AG04449 (cell line): ENCODE measurements around the gene UTP4.
"Not testable (repeated sequence)": the region's sequence is repeated elsewhere in the genome, so short reads cannot be mapped to it uniquely, and the experiment has no call there.

Source experiments
- CTCF ChIA-PET: fragments of 350-600 bp; formaldehyde crosslinking; extraction: SDS; loops from one replicate; lab custom pipeline; 2021; ENCODE audit warnings: antibody characterized with exemption; lab: Yijun Ruan, JAX
- POLR2A ChIA-PET: fragments of 400-600, 350-600 bp; formaldehyde crosslinking; extraction: SDS; loops from one replicate; lab custom pipeline; 2020; ENCODE audit warnings: antibody characterized with exemption, inconsistent platforms; lab: Yijun Ruan, JAX
- DNase-seq: peaks from one replicate; pipeline ENCODE4 v3.0.0-alpha.2; 2010; ENCODE audit warnings: low read depth, low spot score
- H3K4me3 ChIP-seq: 2 replicates; pipeline ENCODE4 v1.5.1; 2011; ENCODE audit warnings: low read depth, mild to moderate bottlenecking, control low read depth, low read length
- TF ChIP-seq, protein P1 (sequence below): IDR thresholded peaks from one replicate; pipeline ENCODE4 v1.5.1; 2011; ENCODE audit warnings: mild to moderate bottlenecking, moderate library complexity, low read length, control low read depth, inconsistent platforms; ENCODE audit not compliant: insufficient read depth; ENCODE audit errors: missing control alignments

The UTP4 gene

DNA sequence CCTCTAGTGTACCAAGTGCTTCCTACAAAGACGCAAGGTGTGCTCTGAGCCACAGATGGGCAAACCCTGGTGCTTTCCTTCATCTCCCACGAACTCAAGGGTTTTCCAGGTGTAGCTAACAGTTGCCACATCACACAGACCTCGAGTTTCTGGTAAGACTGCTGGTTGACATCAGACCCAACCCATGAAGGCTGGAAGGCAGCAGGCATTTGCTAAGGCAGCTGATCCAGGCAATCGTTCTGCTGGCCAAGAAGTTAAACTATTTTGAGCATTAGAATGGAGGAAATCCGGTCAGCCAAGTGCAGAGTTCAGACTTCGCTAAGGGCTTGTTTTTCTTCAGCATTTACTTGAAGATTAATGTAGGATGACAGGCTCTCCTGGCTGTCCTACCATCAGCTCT is 15.5 kb upstream of the UTP4 start:
- ChIA-PET CTCF (interaction anchor here (0.8 to 16.2 kb wide), 7 partner anchors 11 to 526 kb away, joined by 3 to 303 read pairs (median 4); partner anchors contain the start of genes HAS3 and TANGO6), POLR2A (no interaction called here)
- no peak for DNase-seq
- H3K4me3 ChIP-seq, result no peak overlapping the region
- TF ChIP-seq, protein P1, sequence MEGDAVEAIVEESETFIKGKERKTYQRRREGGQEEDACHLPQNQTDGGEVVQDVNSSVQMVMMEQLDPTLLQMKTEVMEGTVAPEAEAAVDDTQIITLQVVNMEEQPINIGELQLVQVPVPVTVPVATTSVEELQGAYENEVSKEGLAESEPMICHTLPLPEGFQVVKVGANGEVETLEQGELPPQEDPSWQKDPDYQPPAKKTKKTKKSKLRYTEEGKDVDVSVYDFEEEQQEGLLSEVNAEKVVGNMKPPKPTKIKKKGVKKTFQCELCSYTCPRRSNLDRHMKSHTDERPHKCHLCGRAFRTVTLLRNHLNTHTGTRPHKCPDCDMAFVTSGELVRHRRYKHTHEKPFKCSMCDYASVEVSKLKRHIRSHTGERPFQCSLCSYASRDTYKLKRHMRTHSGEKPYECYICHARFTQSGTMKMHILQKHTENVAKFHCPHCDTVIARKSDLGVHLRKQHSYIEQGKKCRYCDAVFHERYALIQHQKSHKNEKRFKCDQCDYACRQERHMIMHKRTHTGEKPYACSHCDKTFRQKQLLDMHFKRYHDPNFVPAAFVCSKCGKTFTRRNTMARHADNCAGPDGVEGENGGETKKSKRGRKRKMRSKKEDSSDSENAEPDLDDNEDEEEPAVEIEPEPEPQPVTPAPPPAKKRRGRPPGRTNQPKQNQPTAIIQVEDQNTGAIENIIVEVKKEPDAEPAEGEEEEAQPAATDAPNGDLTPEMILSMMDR, result no peak

DNA sequence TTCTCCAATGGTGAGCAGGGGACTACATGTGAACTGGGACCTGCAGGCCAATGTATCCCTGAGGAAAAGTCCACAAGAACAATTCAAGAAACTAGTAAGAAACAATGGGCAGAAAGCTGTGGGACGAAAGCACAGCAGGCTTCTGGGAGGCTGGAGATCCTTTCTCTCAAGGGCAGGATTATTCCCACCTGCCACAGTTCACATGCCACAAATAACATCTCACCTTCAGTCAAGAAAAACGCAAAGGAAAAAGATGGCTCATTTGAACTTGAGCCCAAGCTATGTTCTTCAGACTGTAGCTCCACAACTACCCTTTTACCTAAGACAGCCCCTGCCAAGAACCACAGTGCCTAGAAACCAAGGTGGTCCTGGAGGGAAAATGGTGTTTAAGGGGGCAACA is 14.0 kb upstream of the UTP4 start:
- TF ChIP-seq, protein P1, result no peak
- no peak overlapping the region for H3K4me3 ChIP-seq
- ChIA-PET CTCF (interaction anchor here (0.7 to 16.2 kb wide), 8 partner anchors 7 to 271 kb away, joined by 3 to 303 read pairs (median 4); partner anchors contain the start of genes HAS3 and TANGO6), POLR2A (no interaction called here)
- no peak for DNase-seq

DNA sequence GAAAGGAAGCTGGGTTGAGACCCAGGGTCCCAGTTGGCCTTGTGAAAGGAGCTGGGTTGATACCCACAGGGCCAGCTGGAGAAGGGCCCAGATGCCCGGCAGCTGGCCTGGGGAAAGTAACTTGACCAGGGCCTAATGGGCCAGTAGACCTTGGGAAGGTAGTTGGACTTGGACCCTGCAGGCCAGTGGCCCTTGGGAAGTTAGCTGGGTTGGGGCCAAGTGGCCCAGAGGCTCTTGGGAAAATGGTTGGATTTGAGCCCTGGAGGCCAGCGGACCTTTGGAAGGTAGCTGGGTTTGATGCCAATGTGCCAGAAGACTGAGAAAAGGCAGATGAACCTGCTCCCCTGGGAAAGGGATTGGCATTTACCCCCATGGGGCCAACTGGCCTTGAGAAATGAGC is 13.5 kb upstream of the UTP4 start:
- TF ChIP-seq, protein P1, result no peak
- DNase-seq, result no peak
- CTCF ChIA-PET, result interaction anchor here (0.7 to 16.2 kb wide), 7 partner anchors 7 to 528 kb away, joined by 3 to 303 read pairs (median 4); partner anchors contain the start of gene TANGO6
- no peak overlapping the region for H3K4me3 ChIP-seq
- POLR2A ChIA-PET, result no interaction called here

DNA sequence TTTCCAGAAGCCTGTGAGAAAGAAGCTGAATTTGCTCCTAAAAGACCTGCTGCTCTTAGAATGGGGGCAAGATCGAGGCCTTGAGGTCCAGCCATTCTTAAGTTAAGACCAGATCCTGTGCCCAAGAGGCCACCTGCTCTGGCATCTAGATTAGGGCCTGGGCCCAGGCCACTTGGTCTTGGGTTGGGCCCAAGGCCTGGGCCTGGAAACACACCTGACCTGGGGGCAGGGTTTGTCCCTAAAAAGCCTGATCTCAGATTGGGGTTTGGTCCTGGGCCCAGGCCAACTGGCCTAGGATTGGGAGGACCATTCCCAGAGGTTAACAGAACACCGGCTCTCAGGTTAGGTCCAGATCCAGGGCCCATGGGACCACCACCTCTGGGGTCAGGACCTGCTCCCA is 12.9 kb upstream of the UTP4 start:
- H3K4me3 ChIP-seq, result no peak overlapping the region
- ChIA-PET POLR2A (no interaction called here), CTCF (interaction anchor here (0.8 to 16.2 kb wide), 4 partner anchors 8 to 529 kb away, joined by 3 to 303 read pairs (median 82); partner anchors contain the start of gene TANGO6)
- no peak for DNase-seq
- TF ChIP-seq, protein P1, result no peak

DNA sequence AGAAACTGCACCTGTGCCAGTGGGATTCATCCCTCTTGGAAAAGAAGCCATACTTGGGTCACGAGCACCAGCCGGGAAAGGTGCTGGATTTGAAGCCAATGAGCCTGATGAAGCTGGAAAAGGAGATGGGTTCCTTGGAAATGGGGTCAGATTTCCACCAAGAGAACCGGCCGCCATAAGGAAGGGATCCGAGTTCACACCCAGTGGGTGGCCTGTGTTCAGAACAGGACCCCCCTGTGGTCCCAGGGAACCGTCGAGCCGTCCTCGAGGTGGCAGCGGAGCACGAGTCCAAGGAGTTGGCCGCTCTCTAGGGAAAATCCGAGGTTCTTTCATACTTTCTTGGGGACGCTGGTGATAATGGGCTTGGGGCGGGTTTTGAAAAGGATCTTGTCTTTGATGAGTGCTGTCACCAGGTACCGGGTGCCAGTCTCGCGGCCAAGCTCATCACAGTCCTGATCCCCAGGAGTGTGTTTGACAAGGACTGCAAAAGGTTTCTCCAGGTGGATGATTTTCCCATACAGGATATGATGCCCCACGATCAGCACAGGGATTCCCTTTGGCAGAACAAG is 12.3 kb upstream of the UTP4 start:
- CTCF ChIA-PET, result interaction anchor here (0.7 to 16.2 kb wide), 7 partner anchors 8 to 530 kb away, joined by 3 to 303 read pairs (median 10); partner anchors contain the start of gene TANGO6

DNA sequence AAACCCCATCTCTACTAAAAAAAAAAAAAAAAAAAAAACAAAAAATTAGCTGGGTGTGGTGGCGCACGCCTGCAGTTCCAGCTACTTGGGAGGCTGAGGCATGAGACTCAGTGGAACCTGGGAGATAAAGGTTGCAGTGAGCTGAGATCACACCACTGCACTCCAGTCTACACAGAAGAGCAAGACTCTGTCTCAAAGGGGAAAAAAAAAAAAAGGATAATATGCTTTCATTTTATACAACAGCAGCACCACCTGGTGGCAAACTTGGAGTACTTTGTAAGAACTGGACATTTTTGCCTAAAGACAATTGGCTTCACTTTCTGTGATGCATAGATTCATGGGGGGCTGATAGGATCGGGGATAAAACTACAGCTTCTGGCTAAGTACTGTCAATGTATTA is 8.5 kb upstream of the UTP4 start:
- ChIA-PET CTCF (interaction anchor here (0.6 to 16.2 kb wide), 49 partner anchors 10 to 608 kb away, joined by 3 to 303 read pairs (median 4); partner anchors contain the start of genes CHTF8, HAS3, TANGO6 and UTP4), POLR2A (interaction anchor here (0.6 kb wide), 1 partner anchor 138 kb away, joined by 4 read pairs; no protein-coding TSS in a partner anchor)
- no peak for DNase-seq

More for the DNA sequence above, 12.3 kb upstream of the UTP4 start:
- no peak for DNase-seq
- H3K4me3 ChIP-seq, result no peak overlapping the region
- TF ChIP-seq, protein P1, result no peak
- POLR2A ChIA-PET, result no interaction called here

DNA sequence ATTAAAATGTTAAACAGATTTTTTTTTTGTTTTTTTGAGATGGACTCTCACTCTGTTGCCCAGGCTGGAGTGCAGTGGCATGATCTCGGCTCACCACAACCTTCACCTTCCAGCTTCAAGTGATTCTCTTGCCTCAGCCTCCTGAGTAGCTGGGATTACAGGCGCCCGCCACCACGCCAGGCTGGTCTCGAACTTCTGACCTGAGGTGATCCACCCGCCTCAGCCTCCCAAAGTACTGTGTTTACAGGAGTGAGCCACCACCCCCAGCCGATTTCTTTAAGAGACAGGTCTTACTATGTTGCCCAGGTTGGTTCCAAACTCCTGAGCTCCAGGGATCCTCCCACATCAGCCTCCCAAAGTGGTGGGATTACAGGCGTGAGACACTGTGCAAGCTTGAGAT is 8.0 kb upstream of the UTP4 start:
- CTCF ChIA-PET, result interaction anchor here (0.6 to 16.2 kb wide), 46 partner anchors 9 to 609 kb away, joined by 3 to 303 read pairs (median 5); partner anchors contain the start of genes CHTF8, HAS3, TANGO6 and UTP4
- not testable (repeated sequence) for DNase-seq, H3K4me3 ChIP-seq
- POLR2A ChIA-PET, result interaction anchor here (0.6 to 1.1 kb wide), 2 partner anchors 138 to 277 kb away, joined by 4 to 5 read pairs; no protein-coding TSS in a partner anchor

More for the DNA sequence above, 8.5 kb upstream of the UTP4 start:
- TF ChIP-seq, protein P1, result peak; percentile 52
- H3K4me3 ChIP-seq, result no peak overlapping the region

DNA sequence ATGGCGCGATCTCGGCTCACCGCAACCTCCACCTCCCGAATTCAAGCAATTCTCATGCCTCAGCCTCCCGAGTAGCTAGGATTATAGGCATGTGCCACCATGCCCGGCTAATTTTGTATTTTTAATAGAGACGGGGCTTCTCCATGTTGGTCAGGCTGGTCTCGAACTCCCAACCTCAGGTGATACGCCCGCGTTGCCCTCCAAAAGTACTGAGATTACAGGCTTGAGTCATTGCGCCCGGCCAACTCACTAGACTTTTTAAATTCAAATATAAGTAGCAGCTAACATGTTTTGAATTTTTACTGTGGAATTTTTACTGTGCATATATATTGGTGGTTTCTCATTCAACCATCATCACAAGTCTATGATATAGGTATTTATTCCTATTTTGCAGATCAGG is 7.5 kb upstream of the UTP4 start:
- CTCF ChIA-PET, result interaction anchor here (0.9 to 16.2 kb wide), 27 partner anchors 11 to 604 kb away, joined by 3 to 303 read pairs (median 7); partner anchors contain the start of gene TANGO6
- not testable (repeated sequence) for H3K4me3 ChIP-seq, DNase-seq
- POLR2A ChIA-PET, result interaction anchor here (1.1 kb wide), 1 partner anchor 278 kb away, joined by 5 read pairs; no protein-coding TSS in a partner anchor
